ENCODE results near the gene TTLL5.

TTLL5 gene

DNA sequence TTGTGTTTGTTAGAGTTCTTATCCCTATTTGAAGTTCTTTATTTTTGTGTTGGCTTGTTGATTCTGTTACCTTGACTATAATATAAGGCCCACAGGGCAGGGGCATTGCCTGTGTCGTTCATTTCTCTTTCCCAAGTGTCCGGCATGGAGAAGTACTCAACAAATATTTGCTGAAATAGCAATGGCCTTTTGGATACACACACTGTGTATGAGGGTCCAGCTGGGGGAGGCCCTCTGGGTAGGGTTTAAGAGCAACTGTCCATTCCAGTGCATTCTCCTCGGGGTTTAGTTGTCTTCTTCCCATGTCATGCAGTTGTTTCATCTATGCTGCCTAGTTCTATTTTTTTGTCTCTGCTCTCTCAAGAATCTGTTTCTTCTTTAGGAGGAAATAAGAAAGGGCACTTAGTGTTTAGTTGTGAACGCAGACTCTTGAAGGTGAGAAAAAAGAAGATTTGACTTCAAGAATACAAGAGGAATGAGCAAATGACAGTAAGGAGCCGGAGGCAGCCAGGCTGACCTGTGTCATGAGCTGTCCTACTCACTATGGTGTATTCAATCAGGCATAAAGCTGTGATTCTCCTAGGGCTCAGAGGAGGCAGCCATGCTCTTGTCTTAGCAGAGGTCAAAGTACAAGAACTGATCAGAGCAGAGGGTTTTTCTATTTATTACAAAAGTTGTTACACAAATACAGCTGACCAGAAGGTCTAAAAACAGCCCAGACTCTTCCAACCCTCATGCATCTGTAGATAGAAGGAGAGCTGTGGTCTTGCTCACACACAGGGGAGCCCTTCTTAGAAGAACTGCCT, 10.6 kb upstream of the TTLL5 start:
- DNase-seq (ENCODE audit: low read depth), result no peak
- Histone ChIP-seq H3K4me3 (ENCODE audit: low read length) (no peak overlapping the region), H3K27me3 (replicated peaks; ENCODE audit: control insufficient read depth, insufficient read depth, low read length) (no peaks in the 10 kb centered on the region), H3K9me3 (ENCODE audit: control insufficient read depth, low read length) (no peaks in the 10 kb centered on the region), H3K9ac (ENCODE audit: low read length) (no peak overlapping the region), H3K4me1 (ENCODE audit: control insufficient read depth, insufficient read depth, low read length) (peaks cover 31% of the 10 kb centered on the region), H3K36me3 (ENCODE audit: control insufficient read depth, insufficient read depth, low read length, severe bottlenecking) (peaks cover 44% of the 10 kb centered on the region)

DNA sequence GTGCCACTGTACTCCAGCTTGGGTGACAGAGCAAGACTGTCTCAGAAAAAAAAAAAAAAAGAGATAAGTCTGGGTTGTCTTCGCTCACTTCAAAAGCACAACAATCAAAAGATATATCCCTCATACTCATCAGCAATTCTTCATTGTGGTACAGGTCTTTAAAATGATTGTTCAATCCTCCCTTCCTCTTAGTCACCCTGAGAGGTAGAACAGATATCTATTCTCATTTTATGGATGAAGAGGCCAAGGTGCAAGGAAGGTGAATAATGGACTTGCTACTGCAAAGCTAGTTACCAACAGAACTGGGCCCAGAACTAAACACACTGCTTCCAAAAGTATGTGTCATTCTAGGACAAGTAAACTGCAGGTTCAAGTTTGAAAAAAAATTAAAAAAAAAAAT, 7.5 kb upstream of the TTLL5 start:
- no peaks in the 10 kb centered on the region for H3K9me3 ChIP-seq (ENCODE audit: control insufficient read depth, low read length)
- peaks cover 2% of the 10 kb centered on the region for H3K4me1 ChIP-seq (ENCODE audit: control insufficient read depth, insufficient read depth, low read length)
- no peaks in the 10 kb centered on the region for H3K27me3 ChIP-seq (replicated peaks; ENCODE audit: control insufficient read depth, insufficient read depth, low read length)
- H3K9ac ChIP-seq (ENCODE audit: low read length), result no peak overlapping the region
- peaks cover 64% of the 10 kb centered on the region for H3K36me3 ChIP-seq (ENCODE audit: control insufficient read depth, insufficient read depth, low read length, severe bottlenecking)
- no peak for DNase-seq (ENCODE audit: low read depth)
- H3K4me3 ChIP-seq (ENCODE audit: low read length), result no peak overlapping the region

DNA sequence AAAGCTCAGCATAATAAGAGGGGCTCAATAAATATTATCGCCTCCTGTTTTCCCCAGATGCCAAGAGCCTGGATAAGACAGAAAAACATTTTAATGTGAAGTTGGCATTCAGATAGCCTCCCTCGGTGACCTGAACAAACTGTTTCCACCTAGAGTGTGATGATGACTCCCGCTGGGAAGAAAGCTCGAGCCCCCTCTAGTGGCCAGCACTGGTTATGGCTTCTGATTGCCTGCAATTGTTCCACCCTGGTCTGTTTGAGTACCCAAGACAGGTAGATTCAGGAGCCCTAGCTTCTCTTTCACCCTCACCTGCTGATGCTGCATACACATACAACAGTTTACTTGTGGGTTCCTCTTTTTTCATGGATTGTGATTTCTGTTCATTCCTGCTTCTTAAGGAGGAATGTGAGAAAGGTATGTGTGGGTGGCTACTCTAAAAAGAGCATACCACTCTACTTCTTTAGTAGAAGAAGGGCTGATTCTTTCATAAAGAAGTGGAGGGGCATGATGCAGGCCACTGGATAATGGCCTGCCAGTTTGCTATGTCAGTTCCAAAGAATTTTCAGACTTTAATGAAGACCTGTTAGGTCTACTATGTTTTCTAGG, 6.8 kb upstream of the TTLL5 start:
- H3K27me3 ChIP-seq (replicated peaks; ENCODE audit: control insufficient read depth, insufficient read depth, low read length), result no peaks in the 10 kb centered on the region
- H3K9ac ChIP-seq (ENCODE audit: low read length), result no peak overlapping the region
- H3K4me1 ChIP-seq (ENCODE audit: control insufficient read depth, insufficient read depth, low read length), result no peaks in the 10 kb centered on the region
- no peaks in the 10 kb centered on the region for H3K9me3 ChIP-seq (ENCODE audit: control insufficient read depth, low read length)
- H3K36me3 ChIP-seq (ENCODE audit: control insufficient read depth, insufficient read depth, low read length, severe bottlenecking), result peaks cover 61% of the 10 kb centered on the region
- DNase-seq (ENCODE audit: low read depth), result peak; percentile 87
- no peak overlapping the region for H3K4me3 ChIP-seq (ENCODE audit: low read length)

DNA sequence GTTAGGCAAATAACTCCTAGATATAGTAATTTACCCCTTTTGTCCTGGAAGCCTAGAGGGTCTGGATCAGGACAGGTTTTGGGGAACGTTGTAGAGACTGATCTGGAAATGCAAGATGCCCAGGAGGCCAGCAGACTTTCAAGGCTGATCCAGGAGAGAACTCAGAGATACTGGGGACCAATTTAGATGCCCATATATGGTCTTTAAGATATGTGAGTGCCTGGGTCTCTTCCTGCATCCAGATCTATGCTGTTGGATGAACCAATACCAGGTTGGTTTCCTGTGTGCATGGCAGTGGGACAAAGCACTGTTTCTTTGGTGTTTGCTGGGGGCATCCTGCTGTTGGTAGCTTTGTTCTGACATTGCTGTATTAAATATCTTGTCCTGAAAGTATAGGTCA, 5.8 kb upstream of the TTLL5 start:
- H3K4me3 ChIP-seq (ENCODE audit: low read length), result no peak overlapping the region
- H3K9ac ChIP-seq (ENCODE audit: low read length), result no peak overlapping the region
- H3K36me3 ChIP-seq (ENCODE audit: control insufficient read depth, insufficient read depth, low read length, severe bottlenecking), result peaks cover 51% of the 10 kb centered on the region
- no peak for DNase-seq (ENCODE audit: low read depth)
- peaks cover 5% of the 10 kb centered on the region for H3K4me1 ChIP-seq (ENCODE audit: control insufficient read depth, insufficient read depth, low read length)
- H3K9me3 ChIP-seq (ENCODE audit: control insufficient read depth, low read length), result no peaks in the 10 kb centered on the region
- no peaks in the 10 kb centered on the region for H3K27me3 ChIP-seq (replicated peaks; ENCODE audit: control insufficient read depth, insufficient read depth, low read length)

DNA sequence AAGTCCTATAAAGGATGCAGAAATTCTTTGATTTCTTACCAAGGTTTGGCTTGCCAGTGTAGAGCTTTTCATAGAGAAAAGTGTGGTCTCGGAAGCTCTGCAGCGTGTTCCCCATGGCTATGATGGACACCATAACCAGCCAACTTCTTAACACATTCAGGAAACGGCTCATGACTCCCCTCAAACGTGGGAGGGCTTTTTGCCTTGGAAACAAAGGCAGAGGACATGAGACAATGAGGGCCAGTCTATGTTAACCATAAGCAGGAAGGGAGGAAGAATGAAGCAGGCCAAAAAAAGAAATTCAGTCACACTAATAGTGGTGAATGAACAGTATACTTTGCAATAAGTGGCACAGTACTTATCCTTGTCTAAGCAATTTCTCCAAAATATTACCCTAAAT, 3.7 kb upstream of the TTLL5 start:
- no peaks in the 10 kb centered on the region for H3K9me3 ChIP-seq (ENCODE audit: control insufficient read depth, low read length)
- peaks cover 13% of the 10 kb centered on the region for H3K4me1 ChIP-seq (ENCODE audit: control insufficient read depth, insufficient read depth, low read length)
- no peak overlapping the region for H3K9ac ChIP-seq (ENCODE audit: low read length)
- peaks cover 32% of the 10 kb centered on the region for H3K36me3 ChIP-seq (ENCODE audit: control insufficient read depth, insufficient read depth, low read length, severe bottlenecking)
- no peak overlapping the region for H3K4me3 ChIP-seq (ENCODE audit: low read length)
- no peaks in the 10 kb centered on the region for H3K27me3 ChIP-seq (replicated peaks; ENCODE audit: control insufficient read depth, insufficient read depth, low read length)
- DNase-seq (ENCODE audit: low read depth), result no peak

DNA sequence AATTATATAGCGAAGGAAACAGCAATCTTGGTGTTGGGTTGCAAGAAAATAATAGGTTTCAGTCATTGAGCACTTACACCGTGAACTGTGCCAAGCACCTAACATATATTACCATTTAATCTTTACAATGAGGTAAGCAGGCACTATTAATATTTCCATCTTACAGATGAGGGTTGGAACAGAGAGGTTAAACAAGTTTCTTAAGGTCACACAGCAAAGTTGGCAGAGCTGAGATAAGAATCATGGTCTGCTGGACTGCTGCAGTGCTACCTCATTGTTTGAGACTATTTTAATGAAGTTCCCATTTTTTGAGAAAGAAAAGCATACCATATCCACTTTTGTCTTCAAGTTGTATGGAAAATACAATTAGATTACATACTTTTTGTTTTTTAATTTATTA, 2.1 kb upstream of the TTLL5 start:
- H3K36me3 ChIP-seq (ENCODE audit: control insufficient read depth, insufficient read depth, low read length, severe bottlenecking), result peaks cover 32% of the 10 kb centered on the region
- H3K4me1 ChIP-seq (ENCODE audit: control insufficient read depth, insufficient read depth, low read length), result peaks cover 13% of the 10 kb centered on the region
- no peaks in the 10 kb centered on the region for H3K27me3 ChIP-seq (replicated peaks; ENCODE audit: control insufficient read depth, insufficient read depth, low read length)
- H3K9ac ChIP-seq (ENCODE audit: low read length), result no peak overlapping the region
- no peak overlapping the region for H3K4me3 ChIP-seq (ENCODE audit: low read length)
- no peak for DNase-seq (ENCODE audit: low read depth)
- H3K9me3 ChIP-seq (ENCODE audit: control insufficient read depth, low read length), result no peaks in the 10 kb centered on the region

DNA sequence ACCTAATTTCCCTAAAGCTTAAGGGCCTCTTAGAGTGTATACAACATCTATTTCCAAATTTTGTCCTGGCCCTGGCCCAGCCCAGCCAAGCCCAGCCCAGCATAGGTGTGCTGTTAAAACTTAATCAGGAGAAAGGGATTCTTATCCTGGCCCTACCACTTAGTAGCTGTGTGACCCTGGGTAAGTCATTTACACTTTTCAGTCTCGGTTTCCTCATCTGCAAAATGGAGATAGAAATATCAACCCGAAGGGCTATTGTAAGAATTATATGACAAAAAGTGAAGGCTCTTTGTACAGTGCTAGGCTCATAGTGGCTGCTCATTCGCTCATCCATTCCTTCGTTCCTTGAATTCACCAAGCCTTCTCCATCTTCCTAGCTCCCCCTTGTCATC, 812 bp upstream of the TTLL5 start:
- Histone ChIP-seq H3K36me3 (ENCODE audit: control insufficient read depth, insufficient read depth, low read length, severe bottlenecking) (peaks cover 27% of the 10 kb centered on the region), H3K9ac (ENCODE audit: low read length) (peak overlapping the region; percentile 92), H3K4me1 (ENCODE audit: control insufficient read depth, insufficient read depth, low read length) (peaks cover 13% of the 10 kb centered on the region), H3K4me3 (ENCODE audit: low read length) (peak overlapping the region; percentile 98), H3K9me3 (ENCODE audit: control insufficient read depth, low read length) (no peaks in the 10 kb centered on the region), H3K27me3 (replicated peaks; ENCODE audit: control insufficient read depth, insufficient read depth, low read length) (no peaks in the 10 kb centered on the region)
- no peak for DNase-seq (ENCODE audit: low read depth)

DNA sequence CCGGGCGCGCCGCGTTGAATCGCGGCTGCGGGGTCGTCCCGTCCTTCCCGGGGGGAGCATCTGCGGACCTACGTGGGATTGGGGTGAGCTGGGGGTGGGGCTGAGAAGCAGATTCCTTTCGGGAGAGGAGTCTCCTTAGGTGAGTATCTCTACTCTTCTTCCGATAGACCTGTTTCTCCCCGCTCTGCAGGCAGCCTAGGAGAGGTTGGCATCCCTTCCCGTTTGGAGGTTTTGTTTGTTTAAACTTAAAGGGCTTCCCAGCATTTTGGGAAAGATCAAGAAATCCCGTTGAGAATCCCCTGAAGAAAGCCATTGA, 411 bp downstream of the TTLL5 start:
- H3K27me3 ChIP-seq (replicated peaks; ENCODE audit: control insufficient read depth, insufficient read depth, low read length), result no peaks in the 10 kb centered on the region
- no peak for DNase-seq (ENCODE audit: low read depth)
- peaks cover 14% of the 10 kb centered on the region for H3K36me3 ChIP-seq (ENCODE audit: control insufficient read depth, insufficient read depth, low read length, severe bottlenecking)
- H3K4me1 ChIP-seq (ENCODE audit: control insufficient read depth, insufficient read depth, low read length), result peaks cover 13% of the 10 kb centered on the region
- H3K9ac ChIP-seq (ENCODE audit: low read length), result peak overlapping the region; percentile 92
- peak overlapping the region; percentile 98 for H3K4me3 ChIP-seq (ENCODE audit: low read length)
- H3K9me3 ChIP-seq (ENCODE audit: control insufficient read depth, low read length), result no peaks in the 10 kb centered on the region

DNA sequence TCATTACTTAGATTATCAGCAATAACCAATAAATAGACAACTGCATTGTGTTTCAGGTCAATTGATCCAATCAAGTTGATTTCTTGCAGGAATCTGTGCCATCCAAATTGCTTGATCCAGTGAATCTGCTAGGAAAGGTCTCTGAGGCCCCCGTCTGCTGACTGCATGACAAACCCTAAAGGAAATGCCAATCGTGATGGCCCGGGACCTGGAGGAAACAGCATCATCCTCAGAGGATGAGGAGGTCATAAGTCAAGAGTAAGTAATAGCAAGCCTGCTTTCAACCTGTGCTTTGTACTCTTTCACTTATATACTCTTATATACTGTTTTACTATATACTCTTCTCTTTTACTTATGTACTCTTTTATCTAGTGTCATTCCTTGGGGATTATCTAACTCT, 1.9 kb downstream of the TTLL5 start:
- Histone ChIP-seq H3K36me3 (ENCODE audit: control insufficient read depth, insufficient read depth, low read length, severe bottlenecking) (peaks cover 5% of the 10 kb centered on the region), H3K27me3 (replicated peaks; ENCODE audit: control insufficient read depth, insufficient read depth, low read length) (no peaks in the 10 kb centered on the region), H3K4me1 (ENCODE audit: control insufficient read depth, insufficient read depth, low read length) (peaks cover 13% of the 10 kb centered on the region), H3K4me3 (ENCODE audit: low read length) (no peak overlapping the region), H3K9ac (ENCODE audit: low read length) (no peak overlapping the region), H3K9me3 (ENCODE audit: control insufficient read depth, low read length) (no peaks in the 10 kb centered on the region)
- no peak for DNase-seq (ENCODE audit: low read depth)

DNA sequence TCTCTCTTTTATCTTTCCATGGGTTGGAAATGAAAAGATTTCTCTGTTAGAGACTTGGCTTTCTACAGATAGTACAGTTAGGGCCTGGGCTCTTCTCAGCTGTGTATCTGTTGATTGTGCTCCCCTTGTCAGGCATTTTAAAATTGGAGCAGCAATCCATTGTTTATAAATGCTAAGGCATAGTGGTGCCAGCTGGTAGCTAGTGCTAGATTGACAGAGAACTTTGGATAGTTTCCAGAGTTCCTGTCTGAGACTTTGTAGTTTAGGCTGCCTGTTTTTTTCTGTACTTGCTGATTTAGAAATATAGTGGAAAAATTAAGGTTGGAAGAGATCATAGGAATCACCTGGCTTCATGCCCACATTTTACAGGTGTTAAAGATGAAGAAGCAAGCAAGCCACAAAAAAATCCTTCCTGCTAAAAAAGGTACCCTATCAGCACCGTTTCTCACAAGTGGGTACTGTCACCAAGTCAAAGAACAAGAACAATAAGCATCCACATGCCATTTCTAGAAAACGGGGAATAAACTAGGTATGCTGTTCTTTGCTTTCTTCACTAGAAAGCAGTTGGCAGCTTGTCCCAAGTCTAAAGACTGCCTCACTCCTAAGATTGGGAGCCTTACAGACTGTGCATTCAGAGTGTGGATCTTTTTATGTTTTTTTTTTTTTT, 6.2 kb downstream of the TTLL5 start:
- Histone ChIP-seq H3K9ac (ENCODE audit: low read length) (no peak overlapping the region), H3K9me3 (ENCODE audit: control insufficient read depth, low read length) (no peaks in the 10 kb centered on the region), H3K4me3 (ENCODE audit: low read length) (no peak overlapping the region), H3K4me1 (ENCODE audit: control insufficient read depth, insufficient read depth, low read length) (no peaks in the 10 kb centered on the region), H3K36me3 (ENCODE audit: control insufficient read depth, insufficient read depth, low read length, severe bottlenecking) (peaks cover 39% of the 10 kb centered on the region), H3K27me3 (replicated peaks; ENCODE audit: control insufficient read depth, insufficient read depth, low read length) (no peaks in the 10 kb centered on the region)
- DNase-seq (ENCODE audit: low read depth), result no peak

DNA sequence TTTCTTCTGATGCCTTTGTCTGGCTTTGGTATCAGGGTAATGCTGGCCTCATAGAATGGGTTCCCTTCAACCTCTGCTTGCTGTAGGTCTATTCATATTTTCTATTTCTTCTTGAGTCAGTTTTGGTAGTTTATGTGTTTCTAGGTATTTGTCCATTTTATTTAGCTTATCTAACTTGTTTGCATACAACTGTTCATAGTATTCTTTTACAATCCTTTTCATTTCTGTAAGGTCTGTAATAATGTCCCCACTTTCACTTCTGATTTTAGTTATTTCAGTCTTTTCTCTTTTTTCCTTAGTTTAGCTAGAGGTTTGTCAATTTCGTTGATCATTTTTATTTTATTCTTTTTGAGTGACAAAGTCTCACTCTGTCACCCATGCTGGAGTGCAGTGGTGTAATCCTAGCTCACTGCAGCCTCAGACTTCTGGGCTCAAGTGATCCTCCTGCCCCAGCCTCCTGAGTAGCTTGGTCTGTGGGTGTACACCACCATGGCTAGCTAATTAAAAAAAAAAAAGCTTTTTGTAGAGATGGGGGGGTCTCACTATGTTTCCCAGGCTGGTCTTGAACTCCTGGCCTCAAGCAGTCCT, 11.7 kb downstream of the TTLL5 start:
- no peak overlapping the region for H3K9ac ChIP-seq (ENCODE audit: low read length)
- H3K27me3 ChIP-seq (replicated peaks; ENCODE audit: control insufficient read depth, insufficient read depth, low read length), result no peaks in the 10 kb centered on the region
- no peaks in the 10 kb centered on the region for H3K9me3 ChIP-seq (ENCODE audit: control insufficient read depth, low read length)
- peaks cover 34% of the 10 kb centered on the region for H3K36me3 ChIP-seq (ENCODE audit: control insufficient read depth, insufficient read depth, low read length, severe bottlenecking)
- H3K4me1 ChIP-seq (ENCODE audit: control insufficient read depth, insufficient read depth, low read length), result peaks cover 15% of the 10 kb centered on the region
- no peak overlapping the region for H3K4me3 ChIP-seq (ENCODE audit: low read length)
- no peak for DNase-seq (ENCODE audit: low read depth)
